Stimulated activated CD8-positive, alpha-beta memory T cell treated with anti-CD3 and anti-CD28 coated beads, Interleukin-7, amount 100 ng/mL, for 48 hours (primary cell): ENCODE results near the gene PSG7.
"Not testable (repeated sequence)": the region's sequence is repeated elsewhere in the genome, so short reads cannot be mapped to it uniquely, and the experiment has no call there.

Source experiments
- DNase-seq, 2 donors: peaks; one replicate each; pipeline ENCODE4 v3.0.0-alpha.2; 2020; ENCODE audit warnings: low read depth in 1 of 2; ENCODE audit errors: extremely low read depth in 1 of 2

PSG7 gene

DNA sequence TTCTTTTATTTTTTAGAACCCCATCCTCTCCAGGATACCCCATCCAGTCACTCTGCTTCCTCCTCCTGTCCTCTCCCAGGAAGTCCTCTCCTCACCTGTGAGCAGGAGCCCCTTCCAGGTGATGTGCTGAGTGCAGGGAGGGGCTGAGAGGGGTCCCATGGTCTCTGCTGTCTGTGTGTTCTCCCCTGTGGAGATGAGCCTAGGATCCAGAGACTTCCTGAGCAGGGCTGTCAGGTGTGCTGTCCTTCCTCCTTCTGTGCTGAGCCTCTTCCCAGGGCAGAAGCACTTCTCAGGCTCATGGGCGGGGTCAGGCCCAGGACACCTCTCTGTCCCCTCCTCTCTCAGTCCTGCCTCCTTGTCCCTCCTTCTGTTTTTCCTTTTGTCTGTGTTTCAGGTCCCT lies 19.4 kb downstream of the PSG7 start, which contains the start of gene PSG6:
TSS of gene PSG6 (minus strand) at position 261 of the 400 bp plus-strand sequence. CDS start at position 159, 102 bp downstream.
- not testable (repeated sequence) for DNase-seq

DNA sequence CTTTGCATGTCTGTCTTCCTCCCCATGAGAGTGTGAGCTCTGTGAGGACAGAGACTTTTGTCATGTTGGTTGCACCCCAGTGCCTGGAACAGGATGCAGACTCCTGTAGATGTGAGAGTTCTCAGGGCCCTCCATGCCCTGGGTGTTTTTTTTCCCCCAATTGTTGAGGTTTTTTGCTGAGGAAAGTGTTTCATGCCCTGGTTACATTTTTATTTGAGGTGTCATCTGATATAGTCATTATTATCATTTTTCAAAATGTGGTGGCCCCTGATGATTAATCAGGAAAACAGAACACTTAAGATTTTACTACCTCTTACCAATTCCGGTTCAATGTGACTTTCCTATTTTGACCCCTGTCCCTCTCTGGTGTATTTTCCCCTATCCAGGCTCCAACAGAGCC lies 20.1 kb downstream of the PSG7 start:
- DNase-seq: not testable (repeated sequence)

DNA sequence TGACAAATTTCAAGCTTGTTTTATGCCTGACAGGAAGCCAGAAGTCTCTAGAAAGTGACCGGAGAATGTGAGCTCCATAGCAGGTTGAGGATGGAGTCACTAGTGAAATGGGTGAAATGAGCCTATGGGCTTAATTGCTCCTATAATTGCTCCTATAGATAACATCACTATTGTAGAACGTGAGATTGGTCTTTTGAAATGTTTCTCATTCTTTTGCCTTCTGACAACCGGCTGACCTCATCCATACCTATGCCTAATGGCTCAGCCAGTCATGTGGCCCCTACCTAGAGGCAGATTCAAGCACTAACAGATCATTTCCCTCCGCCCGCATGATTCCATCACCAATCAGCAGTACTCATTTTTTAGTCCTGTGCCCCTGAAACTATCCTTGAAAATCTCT lies 23.5 kb downstream of the PSG7 start:
- not testable (repeated sequence) for DNase-seq

DNA sequence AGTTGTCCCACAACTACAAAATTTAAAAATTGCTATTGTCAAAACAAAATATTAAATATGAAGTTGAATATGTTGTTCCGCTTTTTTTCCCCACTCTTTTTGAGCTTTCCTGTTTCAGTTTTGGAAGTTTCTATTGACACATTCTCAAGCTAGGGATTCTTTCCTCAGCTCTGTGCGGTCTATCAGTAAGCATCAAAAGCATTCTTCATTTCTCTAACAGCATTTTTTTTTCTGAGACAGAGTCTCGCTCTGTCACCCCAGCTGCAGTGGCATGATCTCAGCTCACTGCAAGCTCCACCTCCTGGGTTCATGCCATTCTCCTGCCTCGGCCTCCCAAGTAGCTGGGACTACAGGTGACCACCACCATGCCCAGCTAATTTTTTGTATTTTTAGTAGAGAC lies 24.1 kb downstream of the PSG7 start:
- DNase-seq: not testable (repeated sequence)

DNA sequence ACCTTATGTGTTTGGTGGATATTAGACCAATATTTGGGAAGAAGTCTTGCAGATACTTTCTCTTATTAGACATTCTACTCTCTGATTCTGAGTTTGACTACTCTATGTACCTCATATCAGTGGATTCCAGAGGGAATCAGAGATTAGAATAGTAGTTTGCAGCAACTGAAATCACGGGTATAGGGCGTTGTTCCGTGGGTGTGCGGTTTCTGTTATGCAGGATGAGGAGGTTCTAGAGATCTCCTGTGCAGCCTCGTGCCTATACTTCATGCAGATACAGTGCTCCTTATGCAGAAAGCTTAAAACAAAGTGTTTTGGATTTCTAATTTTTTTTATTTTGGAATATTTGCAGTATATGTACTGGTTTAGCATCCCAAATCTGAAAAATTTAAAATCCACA lies 25.3 kb downstream of the PSG7 start:
- not testable (repeated sequence) for DNase-seq

DNA sequence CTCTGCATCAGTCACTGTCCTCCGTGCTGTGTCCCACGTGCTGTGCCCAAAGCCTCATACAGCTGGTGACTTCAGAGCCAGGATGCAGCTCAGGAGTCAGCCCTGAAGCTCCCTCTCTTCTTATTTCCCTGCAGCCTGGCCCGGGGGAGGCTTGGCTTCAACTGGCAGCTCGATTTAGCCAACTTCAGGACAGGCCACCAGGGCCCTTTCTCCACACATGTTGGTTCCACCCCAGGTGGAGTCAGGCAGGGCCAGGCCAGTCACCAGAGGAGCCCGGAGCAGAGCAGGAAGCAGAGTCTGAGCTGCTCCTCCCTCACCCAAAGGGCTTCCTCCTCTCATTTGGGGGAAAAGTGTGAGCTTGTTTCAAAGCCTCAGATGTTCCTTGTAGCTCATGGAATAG lies 30.8 kb downstream of the PSG7 start:
- not testable (repeated sequence) for DNase-seq

DNA sequence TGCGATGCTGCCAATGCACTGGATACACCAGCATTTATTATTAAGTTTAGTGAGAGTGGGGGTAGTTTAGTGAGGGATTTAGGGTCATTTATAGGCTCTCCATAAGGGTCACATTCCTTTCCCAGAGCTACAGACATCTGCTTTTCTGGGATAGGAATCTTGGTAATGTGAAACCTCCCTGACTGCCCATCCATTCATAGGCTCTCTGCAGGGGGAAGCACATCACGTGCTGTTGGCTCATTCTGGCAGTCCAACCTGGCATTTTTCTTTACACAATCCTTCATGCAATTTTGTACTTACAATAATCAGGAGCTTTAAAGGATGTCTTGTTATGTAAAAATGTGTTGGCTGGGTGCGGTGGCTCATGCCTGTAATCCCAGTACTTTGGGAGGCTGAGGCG lies 36.4 kb downstream of the PSG7 start:
- DNase-seq: not testable (repeated sequence)

DNA sequence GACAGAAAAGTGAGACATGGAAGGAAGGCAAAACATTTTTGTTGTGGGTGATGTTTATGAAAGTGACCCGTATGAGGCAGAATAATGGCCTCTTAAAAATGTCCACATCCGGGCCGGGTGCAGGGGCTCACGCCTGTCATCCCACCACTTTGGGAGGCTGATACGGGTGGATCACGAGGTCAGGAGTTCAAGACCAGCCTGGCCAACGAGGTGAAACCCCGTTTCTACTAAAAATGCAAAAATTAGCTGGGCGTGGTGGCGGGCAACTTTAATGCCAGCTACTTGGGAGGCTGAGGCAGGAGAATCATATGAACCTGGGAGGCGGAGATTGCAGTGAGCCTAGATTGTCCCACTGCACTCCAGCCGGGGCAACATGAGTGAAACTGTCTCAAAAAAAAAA lies 37.3 kb downstream of the PSG7 start:
- not testable (repeated sequence) for DNase-seq

DNA sequence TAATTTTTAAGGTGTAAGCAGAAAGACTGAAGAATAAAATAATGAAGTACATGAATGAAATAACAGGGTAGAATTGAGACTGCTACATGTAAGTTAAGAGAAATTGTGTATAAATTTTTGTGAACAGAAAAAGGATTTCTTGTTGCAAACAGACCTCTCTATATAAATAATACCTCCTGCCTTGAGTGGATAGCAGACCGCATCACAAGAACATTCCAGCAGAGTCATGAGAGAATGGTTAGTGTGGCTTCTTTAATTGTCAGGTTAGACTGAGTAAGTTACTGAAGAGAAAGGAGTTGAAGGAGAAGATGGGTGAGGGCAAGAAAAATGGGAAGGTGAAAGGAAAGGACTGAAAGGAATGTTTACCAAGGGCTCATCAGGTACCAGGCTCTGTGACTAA lies 37.9 kb downstream of the PSG7 start:
- DNase-seq: not testable (repeated sequence)

DNA sequence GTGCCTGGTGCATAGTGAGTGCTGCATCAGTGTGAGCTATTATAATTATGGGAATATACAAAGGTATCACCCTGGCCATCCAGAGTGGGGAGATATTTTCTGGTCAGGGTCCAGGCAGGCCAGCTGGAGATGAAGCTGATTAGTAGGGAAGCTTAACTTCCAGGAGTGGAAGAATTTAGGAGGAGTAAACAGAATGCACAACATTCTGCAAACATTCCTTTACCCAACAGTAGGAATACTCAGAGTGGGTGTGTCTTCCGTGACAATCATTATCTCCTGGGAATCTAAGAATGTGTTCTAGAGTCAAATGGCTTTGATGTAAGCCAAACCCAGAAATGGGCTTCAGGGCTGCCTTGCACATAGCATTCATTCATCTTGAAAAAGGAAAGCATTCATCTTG lies 38.4 kb downstream of the PSG7 start:
- DNase-seq: not testable (repeated sequence)

DNA sequence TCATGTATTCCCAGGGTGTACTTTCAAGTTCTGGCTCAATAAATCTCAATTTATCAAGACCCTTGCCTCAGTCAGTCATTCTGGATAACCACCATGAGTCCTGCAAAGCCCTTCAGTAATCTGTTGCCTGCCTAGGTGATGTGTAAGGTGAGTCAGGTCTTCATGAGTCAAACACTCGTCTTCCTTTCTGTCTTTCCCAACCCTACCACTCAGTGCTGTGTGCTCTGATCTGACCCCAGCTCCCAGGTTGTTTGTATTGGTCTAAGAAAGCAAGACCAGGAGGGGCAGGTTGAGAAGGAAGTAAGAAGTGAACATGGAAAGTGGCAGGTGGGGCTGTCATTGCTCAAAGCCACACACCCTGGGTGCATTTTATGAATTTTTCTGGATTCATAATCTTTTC lies 39.3 kb downstream of the PSG7 start:
- DNase-seq: not testable (repeated sequence)

DNA sequence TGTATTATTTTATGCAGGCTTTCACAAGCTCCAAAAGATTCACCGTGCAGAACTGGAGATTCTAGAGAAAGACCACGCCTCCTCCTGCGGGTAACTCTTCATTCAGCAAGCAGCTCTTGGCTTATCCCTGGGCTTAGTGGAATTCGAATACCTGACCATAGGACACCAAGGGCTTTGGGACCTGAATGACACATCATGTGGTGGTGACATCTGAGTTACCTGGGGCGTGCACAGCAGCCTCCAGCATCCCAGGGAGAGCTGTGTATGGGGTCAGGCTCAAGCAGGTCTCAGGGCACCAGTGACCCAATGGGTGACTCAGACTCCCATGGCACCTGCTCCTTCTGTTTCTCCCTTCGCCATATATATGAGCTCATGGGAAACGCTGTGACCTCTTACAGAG lies 46.6 kb downstream of the PSG7 start:
- DNase-seq: not testable (repeated sequence)

DNA sequence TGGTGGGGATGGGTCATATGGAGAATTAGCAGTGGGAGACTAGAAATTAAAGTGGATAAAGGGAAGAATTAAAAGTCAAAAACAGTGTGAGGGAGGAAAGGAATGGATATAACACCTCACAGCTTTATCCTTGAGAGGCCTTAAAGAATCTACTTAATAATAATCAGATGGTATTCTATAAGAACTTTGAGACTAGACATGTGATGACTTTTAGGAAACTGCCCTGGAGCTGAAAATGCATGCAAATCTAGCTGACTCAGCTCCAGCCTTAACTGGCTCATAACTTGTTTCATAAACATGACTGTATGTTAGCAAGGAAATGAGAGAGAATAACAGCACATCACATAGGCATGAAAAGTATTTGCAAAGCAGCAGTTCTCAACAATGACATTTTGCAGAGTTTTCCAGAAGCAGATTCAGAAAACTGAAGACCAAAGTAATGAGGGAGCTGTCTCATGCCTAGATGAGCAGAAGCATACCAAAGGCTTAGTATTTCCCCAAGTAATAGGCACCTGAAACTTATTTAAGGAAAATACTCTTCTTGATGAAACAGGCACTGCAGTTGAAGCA lies 49.0 kb downstream of the PSG7 start:
- DNase-seq: not testable (repeated sequence)

DNA sequence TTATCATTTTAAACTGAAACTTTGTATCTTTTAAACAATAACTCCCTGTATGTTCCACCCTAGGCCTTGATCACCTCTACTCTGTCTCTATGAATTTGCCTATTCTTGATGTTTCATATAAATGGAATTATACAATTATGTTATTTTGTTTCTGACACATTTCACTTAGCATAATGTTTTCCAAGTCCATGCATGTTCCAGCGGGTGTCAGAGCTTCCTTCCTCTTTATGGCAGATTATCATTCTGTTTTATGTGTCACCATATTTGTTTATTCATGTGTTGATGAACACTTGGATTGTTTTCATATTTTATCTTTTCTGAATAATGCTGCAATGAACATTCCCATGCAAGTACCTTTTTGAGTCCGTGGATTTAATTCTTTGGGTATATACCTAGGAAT lies 54.3 kb downstream of the PSG7 start:
- not testable (repeated sequence) for DNase-seq

DNA sequence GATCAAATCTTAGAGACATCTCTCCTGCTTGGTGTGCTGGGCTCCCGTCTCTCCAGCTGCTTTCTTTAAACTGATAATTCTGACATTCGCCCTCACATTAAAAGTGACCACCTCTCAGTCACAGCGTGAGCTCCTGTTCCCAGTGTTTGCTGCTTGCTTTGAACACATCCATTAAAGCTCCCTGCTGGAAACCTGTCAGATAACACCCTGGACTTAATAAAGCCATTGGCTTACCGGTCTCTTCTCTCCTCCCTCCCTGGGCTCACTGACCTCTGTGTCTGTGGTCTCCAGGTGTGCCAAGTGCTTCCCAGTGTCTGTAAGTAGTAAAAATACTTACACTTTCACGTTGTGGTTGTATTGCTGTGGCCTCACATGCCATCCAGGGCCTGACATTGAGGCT lies 55.0 kb downstream of the PSG7 start:
- not testable (repeated sequence) for DNase-seq

DNA sequence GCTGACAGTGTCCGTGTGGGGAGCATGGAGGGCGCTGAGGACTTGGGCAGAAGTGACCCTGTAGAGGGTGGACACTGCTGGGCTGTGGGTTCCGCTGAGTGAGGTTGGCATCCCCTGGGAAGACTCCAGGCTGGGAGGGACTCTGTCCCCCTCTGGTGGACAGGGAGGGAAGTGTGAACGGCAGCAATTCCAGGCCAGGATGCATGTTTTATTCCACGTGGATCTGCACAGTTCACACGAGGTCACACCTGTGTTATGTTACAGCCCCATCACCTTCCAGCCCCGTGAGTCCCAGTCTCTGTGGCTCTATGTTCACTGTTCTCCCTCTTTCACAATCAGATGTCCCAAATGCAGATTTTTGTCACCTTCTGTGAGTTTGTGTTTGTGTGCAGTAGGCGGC lies 55.7 kb downstream of the PSG7 start:
- not testable (repeated sequence) for DNase-seq

DNA sequence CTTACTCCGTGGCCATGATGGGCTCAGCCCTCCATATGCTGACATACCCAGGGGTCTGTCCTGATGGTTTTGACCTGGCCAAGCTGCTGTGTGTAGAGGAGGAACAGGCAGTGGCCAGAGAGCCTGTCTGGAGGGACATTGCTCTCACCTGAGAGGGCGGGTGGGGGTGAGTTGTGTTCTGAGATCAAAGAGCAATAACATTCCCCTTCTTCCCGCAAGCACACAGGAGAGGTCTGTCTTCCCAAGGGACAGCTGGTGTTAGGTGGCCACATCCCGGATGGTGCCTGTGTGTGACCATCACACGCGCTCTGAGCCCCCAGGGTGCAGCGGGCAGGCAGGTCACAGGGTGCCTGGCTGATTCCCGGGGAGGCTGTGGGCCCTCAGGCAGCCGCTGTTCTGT lies 56.4 kb downstream of the PSG7 start:
- DNase-seq: not testable (repeated sequence)

DNA sequence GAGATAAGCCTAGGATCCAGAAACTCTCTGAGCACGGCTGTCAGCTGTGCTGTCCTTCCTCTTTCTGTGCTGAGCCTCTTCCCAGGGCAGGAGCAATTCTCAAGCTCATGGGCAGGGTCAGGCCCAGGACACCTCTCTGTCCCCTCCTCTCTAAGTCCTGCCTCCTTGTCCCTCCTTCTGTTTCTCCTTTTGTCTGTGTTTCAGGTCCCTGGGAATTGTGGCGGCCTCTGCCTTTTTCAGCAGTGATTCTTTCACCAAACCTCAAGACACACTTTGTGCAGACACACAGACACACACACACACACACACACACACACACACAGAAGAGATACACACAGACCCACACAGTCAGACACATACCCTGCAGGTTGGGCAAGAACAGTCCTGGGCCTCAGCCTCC lies 57.4 kb downstream of the PSG7 start, which contains the start of gene PSG1:
TSS of gene PSG1 (minus strand) at position 101 of the 400 bp plus-strand sequence. CDS start 132 bp downstream, outside the sequence.
- DNase-seq: no peak

DNA sequence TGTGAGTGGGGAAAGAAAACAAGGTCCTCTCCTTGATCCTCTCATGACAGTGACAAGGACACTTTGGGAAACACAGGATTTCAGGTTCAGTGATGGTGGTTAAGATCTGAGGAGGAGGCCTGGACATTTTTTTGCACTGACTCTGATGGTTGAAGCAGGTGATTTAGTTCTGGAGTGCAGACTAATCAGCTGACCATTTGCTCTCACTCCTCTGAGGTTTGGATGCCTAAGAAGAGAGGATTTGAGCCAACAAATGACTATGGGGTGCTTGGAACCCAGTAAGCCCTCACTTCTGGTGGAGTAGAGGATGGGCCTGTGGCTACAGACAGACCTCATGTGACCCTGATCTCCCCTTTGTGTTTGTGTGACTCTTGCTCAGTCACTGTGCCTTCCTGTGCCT lies 60.4 kb downstream of the PSG7 start:
- DNase-seq: not testable (repeated sequence)

DNA sequence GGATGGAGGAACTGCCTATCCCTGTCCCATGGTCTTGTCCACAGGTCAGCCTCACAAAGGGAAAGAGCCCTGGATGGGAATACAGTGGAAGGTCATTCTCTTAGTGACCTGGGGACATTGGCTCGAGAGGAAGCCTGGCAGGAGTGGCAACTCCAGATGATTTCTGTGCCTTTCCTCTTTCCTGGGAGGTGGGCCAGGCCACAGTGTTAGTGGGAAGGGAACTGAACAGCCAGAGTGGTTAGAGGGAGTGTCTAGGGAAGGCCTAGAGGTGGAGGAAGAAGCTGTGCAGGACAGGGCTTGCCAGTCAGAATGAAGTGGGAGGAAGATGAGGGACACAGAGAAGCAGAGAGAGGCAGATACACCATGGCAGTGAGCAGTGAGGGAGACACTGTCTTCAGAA lies 61.1 kb downstream of the PSG7 start:
- not testable (repeated sequence) for DNase-seq

DNA sequence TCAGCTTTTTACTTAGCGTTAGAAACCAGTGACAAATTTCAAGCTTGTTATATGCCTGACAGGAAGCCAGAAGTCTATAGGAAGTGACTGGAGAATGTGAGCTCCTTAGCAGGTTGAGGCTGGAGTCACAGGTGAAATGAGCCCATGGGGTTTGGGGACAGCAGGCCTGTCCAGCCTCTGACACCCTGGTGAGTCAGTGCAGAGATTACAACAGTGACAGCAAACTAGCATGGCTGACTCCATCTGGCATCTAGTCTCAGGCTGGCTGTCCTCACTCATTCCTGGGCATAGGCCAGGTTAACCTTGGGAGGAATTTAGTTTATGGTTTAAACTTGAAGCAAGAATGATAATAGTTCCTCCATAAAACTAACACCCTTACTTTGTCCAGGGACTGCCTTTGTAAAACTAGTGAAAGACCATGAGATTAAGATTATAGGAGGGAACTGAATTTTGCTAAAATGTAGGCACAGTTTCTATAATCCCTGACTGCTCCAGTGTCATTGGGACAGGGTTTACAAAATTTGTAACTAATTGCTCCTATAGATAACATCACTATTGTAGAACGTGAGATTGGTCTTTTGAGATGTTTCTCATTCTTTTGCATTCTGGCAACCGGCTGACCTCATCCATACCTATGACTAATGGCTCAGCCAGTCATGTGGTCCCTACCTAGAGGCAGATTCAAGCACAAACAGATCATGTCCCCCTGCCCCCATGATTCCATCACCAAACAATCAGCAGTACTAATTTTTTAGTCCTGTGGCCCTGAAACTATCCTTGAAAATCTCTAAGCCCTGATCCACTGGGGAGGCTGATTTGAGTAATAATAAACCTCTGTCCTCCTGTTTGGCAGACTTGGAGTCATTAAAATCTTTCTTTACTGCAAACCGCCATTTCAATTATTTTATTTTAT lies 61.9 kb downstream of the PSG7 start:
- DNase-seq: not testable (repeated sequence)

DNA sequence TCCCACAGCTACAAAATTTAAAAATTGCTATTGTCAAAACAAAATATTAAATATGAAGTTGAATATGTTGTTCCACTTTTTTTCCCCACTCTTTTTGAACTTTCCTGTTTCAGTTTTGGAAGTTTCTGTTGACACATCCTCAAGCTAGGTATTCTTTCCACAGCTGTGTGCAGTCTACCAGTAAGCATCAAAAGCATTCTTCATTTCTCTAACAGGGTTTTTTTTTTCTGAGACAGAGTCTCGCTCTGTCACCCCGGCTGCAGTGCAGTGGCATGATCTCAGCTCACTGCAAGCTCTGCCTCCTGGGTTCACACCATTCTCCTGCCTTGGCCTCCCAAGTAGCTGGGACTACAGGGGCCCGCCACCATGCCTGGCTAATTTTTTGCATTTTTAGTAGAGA lies 62.9 kb downstream of the PSG7 start:
- not testable (repeated sequence) for DNase-seq
